ENCODE results near the gene BZW2.

DNA sequence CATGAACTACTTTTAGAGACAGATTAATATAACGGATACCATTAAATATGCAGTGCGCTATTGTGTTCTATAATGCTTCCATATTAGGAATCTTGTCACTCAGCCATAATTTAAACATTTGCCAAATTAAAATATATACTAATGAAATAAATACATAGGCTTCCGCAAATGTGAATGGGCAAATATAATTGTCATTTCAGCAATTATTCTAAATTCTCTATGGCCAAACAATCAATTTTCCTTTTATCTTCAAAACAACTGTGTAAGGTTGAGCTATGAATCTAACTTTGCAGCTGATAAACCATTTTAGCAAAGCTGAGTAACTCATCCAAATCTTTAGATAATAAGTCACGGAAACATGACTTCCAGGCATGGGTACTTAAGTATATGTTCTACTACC, 86.8 kb downstream of the BZW2 start:
- TF ChIP-seq POLR2A (IDR thresholded peaks at IDR 0.05; ENCODE audit: low read length) (no peak), GATA1 (IDR thresholded peaks at IDR 0.05; ENCODE audit: low read depth, low read length) (no peak)
